ENCODE measurements around the gene CCNB2. TPM values are rescaled to one million over a fixed set of nuclear protein-coding genes. Genes with fewer than 3 reads are reported as not detected.

Gene CCNB2
- polyA plus RNA-seq = 10 to 100 TPM in 2 of 4 donors, 1 to 10 TPM in 2; 3.4 to 48.3 (median 14.4) TPM
- long read RNA-seq, donor 1 = 0 reads
- long read RNA-seq, donor 2, partial matches to known transcripts = 0 of 3 reads
- long read RNA-seq, donor 2, other reads (novel, unspliced or antisense) = 0 of 3 reads
- long read RNA-seq, donor 3, partial matches to known transcripts = 6 of 7 reads
- long read RNA-seq, donor 3, other reads (novel, unspliced or antisense) = 0 of 7 reads
- long read RNA-seq, donor 4 = 0 reads
- long read RNA-seq, donor 5, partial matches to known transcripts = 0 of 1 reads
- long read RNA-seq, donor 5, other reads (novel, unspliced or antisense) = 0 of 1 reads
- long read RNA-seq, donor 6, transcript CCNB2-201 (9 exons, 1,556 nt) = major isoform, 5 of 5 reads
- long read RNA-seq, donor 6, partial matches to known transcripts = 0 of 5 reads
- long read RNA-seq, donor 6, other reads (novel, unspliced or antisense) = 0 of 5 reads
- long read RNA-seq, donor 7, transcript CCNB2-201 (9 exons, 1,556 nt) = major isoform, 27 of 101 reads
- long read RNA-seq, donor 7, partial matches to known transcripts = 74 of 101 reads
- long read RNA-seq, donor 7, other reads (novel, unspliced or antisense) = 0 of 101 reads
- long read RNA-seq, donor 8 = 0 reads
- long read RNA-seq, donor 9 = 0 reads
- long read RNA-seq, donor 10, transcript CCNB2-201 (9 exons, 1,556 nt) = major isoform, 11 of 17 reads
- long read RNA-seq, donor 10, partial matches to known transcripts = 5 of 17 reads
- long read RNA-seq, donor 10, other reads (novel, unspliced or antisense) = 0 of 17 reads

DNA sequence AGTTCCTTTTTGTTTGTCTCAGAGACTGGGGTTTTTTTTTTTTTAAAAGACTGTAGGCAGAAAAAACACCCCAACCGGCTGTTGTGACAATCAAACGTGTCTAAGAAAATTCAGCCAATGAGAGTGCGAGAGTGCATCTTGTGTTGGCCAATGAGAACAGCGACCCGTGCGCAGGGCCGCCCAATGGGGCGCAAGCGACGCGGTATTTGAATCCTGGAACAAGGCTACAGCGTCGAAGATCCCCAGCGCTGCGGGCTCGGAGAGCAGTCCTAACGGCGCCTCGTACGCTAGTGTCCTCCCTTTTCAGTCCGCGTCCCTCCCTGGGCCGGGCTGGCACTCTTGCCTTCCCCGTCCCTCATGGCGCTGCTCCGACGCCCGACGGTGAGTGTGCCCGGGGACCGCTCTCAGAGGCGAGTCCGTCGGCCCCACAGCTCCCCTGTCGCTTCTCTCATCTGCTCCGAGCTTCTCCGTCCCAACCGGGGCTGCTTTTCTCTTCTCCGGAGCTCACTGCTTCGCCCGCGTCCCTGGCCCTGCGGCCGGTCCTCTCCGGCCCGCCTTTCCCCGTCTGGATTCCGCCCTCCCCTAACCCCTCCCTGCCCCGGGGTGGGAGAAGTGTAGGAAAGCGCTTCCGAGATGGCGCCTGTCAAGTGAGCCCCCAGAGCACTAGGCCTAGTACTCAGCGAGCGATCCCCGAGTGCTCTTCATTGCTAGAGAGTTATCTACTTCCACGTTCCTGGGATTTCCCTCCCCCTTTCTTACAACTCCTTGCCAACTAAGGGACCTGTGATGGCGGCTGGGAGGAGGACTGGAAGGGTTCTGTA, at the start of gene CCNB2:
CCNB2 (plus strand) TSS at position 235 of the 821 bp plus-strand sequence; CDS start at position 358, 123 bp downstream.
- Histone ChIP-seq H3K27me3 (ENCODE audit: control insufficient read depth in 3 of 3, insufficient read depth in 3 of 3, low read length in 3 of 3) (no peaks in the 10 kb centered on the region), H3K36me3 (ENCODE audit: control insufficient read depth in 3 of 3, insufficient read depth in 2 of 3, low read depth in 1 of 3, low read length in 3 of 3) (peaks cover 0 to 2% (median 0%) of the 10 kb centered on the region in 3 donors), H3K9me3 (ENCODE audit: control insufficient read depth in 2 of 2, insufficient read depth in 1 of 2, low read depth in 1 of 2, low read length in 1 of 2) (no peaks in the 10 kb centered on the region), H3K27ac (ENCODE audit: low read depth in 1 of 3, low read length in 2 of 3) (peak within 1 kb of the TSS; percentile 32 to 75 (median 64)), H3K4me3 (ENCODE audit: low read depth in 1 of 3, low read length in 3 of 3) (peak within 1 kb of the TSS; percentile 56 to 91 (median 77)), H3K4me1 (ENCODE audit: control insufficient read depth in 3 of 3, insufficient read depth in 2 of 3, low read depth in 1 of 3, low read length in 2 of 3) (no peaks in the 10 kb centered on the region)
- 0% methylated on average over 52 to 57 of the region's 57 CpGs for WGBS, 3 donors
- no peak for FAIRE-seq
- peak; percentile 93 to 95 for DNase-seq

DNA sequence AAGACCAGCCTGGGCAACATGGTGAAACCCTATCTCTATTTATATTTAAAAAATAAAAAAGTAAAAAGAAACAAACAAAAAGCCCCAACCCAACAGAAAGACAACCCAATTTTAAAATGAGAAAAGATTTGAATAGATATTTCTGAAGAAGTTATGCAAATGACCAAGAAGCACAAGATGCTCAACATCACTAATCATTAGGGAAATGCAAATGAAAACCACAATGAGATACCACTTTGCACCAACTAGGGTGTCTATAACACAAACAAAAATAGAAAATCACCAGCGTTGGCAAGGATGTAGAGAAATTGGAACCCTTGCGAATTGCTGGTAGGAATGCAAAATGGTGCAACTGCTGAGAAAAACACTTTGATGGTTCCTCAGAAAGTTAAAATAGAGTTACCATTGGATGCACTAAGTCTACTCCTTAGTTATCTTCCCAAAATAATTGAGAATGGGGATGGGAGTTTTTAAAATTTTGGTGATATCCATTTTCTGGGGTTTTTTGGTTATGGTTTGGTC, 45.8 kb upstream of the CCNB2 start:
- H3K4me1 ChIP-seq (ENCODE audit: control insufficient read depth in 3 of 3, insufficient read depth in 2 of 3, low read depth in 1 of 3, low read length in 2 of 3) = no peaks in the 10 kb centered on the region
- H3K27ac ChIP-seq (ENCODE audit: low read depth in 1 of 3, low read length in 2 of 3) = no peak overlapping the region
- WGBS, 3 donors = 92 to 95% (median 93%) methylated on average over 2 of the region's 2 CpGs
- H3K27me3 ChIP-seq (ENCODE audit: control insufficient read depth in 3 of 3, insufficient read depth in 3 of 3, low read length in 3 of 3) = no peaks in the 10 kb centered on the region
- no peak for DNase-seq
- H3K4me3 ChIP-seq (ENCODE audit: low read depth in 1 of 3, low read length in 3 of 3) = no peak overlapping the region
- peaks cover 9 to 21% (median 20%) of the 10 kb centered on the region in 3 donors for H3K36me3 ChIP-seq (ENCODE audit: control insufficient read depth in 3 of 3, insufficient read depth in 2 of 3, low read depth in 1 of 3, low read length in 3 of 3)
- FAIRE-seq = no peak
- no peaks in the 10 kb centered on the region for H3K9me3 ChIP-seq (ENCODE audit: control insufficient read depth in 2 of 2, insufficient read depth in 1 of 2, low read depth in 1 of 2, low read length in 1 of 2)

DNA sequence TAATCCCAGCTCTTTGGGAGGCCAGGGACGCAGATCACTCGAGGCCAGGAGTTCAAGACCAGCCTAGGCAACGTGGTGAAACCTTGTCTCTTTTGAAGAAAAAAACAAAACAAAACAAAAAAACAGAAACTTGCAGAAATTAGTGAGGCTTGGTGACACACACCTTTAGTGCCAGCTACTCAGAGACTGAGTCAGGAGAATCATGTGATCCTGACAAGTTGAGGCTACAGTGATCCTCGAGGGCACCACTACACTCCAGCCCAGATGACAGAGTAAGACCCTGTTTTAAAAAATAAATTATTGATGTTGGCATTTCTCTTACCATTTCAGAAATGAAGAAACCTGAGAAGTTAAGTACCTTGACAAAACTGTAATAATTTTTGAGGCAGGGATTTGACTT, 44.6 kb upstream of the CCNB2 start:
- Histone ChIP-seq H3K27me3 (ENCODE audit: control insufficient read depth in 3 of 3, insufficient read depth in 3 of 3, low read length in 3 of 3) (no peaks in the 10 kb centered on the region), H3K9me3 (ENCODE audit: control insufficient read depth in 2 of 2, insufficient read depth in 1 of 2, low read depth in 1 of 2, low read length in 1 of 2) (no peaks in the 10 kb centered on the region), H3K4me3 (ENCODE audit: low read depth in 1 of 3, low read length in 3 of 3) (no peak overlapping the region), H3K27ac (ENCODE audit: low read depth in 1 of 3, low read length in 2 of 3) (no peak overlapping the region), H3K36me3 (ENCODE audit: control insufficient read depth in 3 of 3, insufficient read depth in 2 of 3, low read depth in 1 of 3, low read length in 3 of 3) (peaks cover 11 to 23% (median 22%) of the 10 kb centered on the region in 3 donors), H3K4me1 (ENCODE audit: control insufficient read depth in 3 of 3, insufficient read depth in 2 of 3, low read depth in 1 of 3, low read length in 2 of 3) (no peaks in the 10 kb centered on the region)
- FAIRE-seq (no peak), DNase-seq (no peak)
- 88 to 96% (median 90%) methylated on average over 4 of the region's 4 CpGs for WGBS, 3 donors

DNA sequence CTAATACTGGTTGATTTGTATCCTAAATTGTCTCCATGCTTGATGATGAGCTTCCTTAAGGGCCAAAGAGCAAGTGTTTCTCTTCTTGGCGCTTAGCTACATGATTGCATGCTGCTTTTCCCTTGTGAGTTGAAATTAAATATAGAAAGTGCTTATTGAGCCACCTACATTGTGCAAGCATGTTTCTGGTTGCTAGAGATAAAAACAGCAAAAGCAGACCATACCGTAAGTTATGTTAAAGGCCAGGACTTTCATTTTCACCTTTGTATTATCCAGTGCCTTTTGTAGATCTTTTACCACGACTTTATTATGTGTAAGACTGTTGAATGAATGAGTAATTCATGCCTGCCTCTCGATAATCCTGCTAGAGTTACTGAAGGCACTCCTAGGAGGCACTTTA, 41.9 kb upstream of the CCNB2 start:
- FAIRE-seq (no peak), DNase-seq (no peak)
- no peak overlapping the region for H3K27ac ChIP-seq (ENCODE audit: low read depth in 1 of 3, low read length in 2 of 3)
- no peaks in the 10 kb centered on the region for H3K9me3 ChIP-seq (ENCODE audit: control insufficient read depth in 2 of 2, insufficient read depth in 1 of 2, low read depth in 1 of 2, low read length in 1 of 2)
- peaks cover 7 to 32% (median 28%) of the 10 kb centered on the region in 3 donors for H3K36me3 ChIP-seq (ENCODE audit: control insufficient read depth in 3 of 3, insufficient read depth in 2 of 3, low read depth in 1 of 3, low read length in 3 of 3)
- H3K27me3 ChIP-seq (ENCODE audit: control insufficient read depth in 3 of 3, insufficient read depth in 3 of 3, low read length in 3 of 3) = no peaks in the 10 kb centered on the region
- 72 to 81% (median 75%) methylated on average over 4 of the region's 4 CpGs for WGBS, 3 donors
- no peak overlapping the region for H3K4me3 ChIP-seq (ENCODE audit: low read depth in 1 of 3, low read length in 3 of 3)
- no peaks in the 10 kb centered on the region for H3K4me1 ChIP-seq (ENCODE audit: control insufficient read depth in 3 of 3, insufficient read depth in 2 of 3, low read depth in 1 of 3, low read length in 2 of 3)

DNA sequence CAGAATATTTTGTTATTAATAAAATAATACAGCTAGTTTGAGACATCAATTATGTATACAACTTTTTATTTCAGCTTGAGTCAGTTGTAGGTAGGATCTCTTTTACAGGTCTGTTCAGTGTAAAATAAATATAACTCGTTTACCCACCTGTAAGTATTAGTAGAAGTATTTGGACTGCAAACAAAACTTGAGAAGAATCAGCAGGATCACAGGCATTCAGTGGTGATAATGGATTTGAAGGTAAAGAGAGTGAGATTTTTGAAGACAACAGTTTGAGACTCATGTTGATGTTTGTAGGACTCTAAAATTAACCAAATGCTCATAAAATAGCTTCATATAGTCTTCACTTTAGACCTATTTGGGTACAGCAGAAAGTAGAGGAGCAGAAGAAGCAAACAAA, 35.5 kb upstream of the CCNB2 start:
- DNase-seq (no peak), FAIRE-seq (no peak)
- peaks cover 0 to 9% of the 10 kb centered on the region in 2 donors for H3K9me3 ChIP-seq (ENCODE audit: control insufficient read depth in 2 of 2, insufficient read depth in 1 of 2, low read depth in 1 of 2, low read length in 1 of 2)
- no peak overlapping the region for H3K4me3 ChIP-seq (ENCODE audit: low read depth in 1 of 3, low read length in 3 of 3)
- H3K4me1 ChIP-seq (ENCODE audit: control insufficient read depth in 3 of 3, insufficient read depth in 2 of 3, low read depth in 1 of 3, low read length in 2 of 3) = no peaks in the 10 kb centered on the region
- H3K36me3 ChIP-seq (ENCODE audit: control insufficient read depth in 3 of 3, insufficient read depth in 2 of 3, low read depth in 1 of 3, low read length in 3 of 3) = peaks cover 5 to 37% (median 20%) of the 10 kb centered on the region in 3 donors
- 51 to 80% (median 71%) methylated on average over 1 of the region's 1 CpG for WGBS, 3 donors
- no peaks in the 10 kb centered on the region for H3K27me3 ChIP-seq (ENCODE audit: control insufficient read depth in 3 of 3, insufficient read depth in 3 of 3, low read length in 3 of 3)
- no peak overlapping the region for H3K27ac ChIP-seq (ENCODE audit: low read depth in 1 of 3, low read length in 2 of 3)

DNA sequence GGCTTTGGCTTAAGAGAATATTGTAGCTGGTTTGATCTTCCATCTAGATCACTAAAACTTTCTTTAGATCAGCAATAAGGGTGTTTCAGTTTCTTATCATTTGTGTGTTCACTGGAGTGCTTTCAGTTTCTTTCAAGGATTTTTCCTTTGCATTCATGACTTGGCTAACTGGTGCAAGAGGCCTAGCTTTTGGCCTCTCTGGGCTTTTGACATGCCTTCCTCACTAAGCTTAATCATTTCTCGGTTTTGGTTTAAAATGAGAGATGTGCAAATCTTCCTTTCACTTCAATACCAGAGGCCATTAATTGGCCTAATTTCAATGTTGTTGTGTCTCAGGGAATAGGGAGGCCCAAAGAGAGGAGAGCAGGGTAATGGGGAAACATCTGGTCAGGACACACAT, 30.3 kb upstream of the CCNB2 start:
- Histone ChIP-seq H3K4me3 (ENCODE audit: low read depth in 1 of 3, low read length in 3 of 3) (no peak overlapping the region), H3K27ac (ENCODE audit: low read depth in 1 of 3, low read length in 2 of 3) (no peak overlapping the region), H3K36me3 (ENCODE audit: control insufficient read depth in 3 of 3, insufficient read depth in 2 of 3, low read depth in 1 of 3, low read length in 3 of 3) (peaks cover 4 to 17% (median 5%) of the 10 kb centered on the region in 3 donors), H3K9me3 (ENCODE audit: control insufficient read depth in 2 of 2, insufficient read depth in 1 of 2, low read depth in 1 of 2, low read length in 1 of 2) (peaks cover 0 to 9% of the 10 kb centered on the region in 2 donors), H3K4me1 (ENCODE audit: control insufficient read depth in 3 of 3, insufficient read depth in 2 of 3, low read depth in 1 of 3, low read length in 2 of 3) (no peaks in the 10 kb centered on the region), H3K27me3 (ENCODE audit: control insufficient read depth in 3 of 3, insufficient read depth in 3 of 3, low read length in 3 of 3) (no peaks in the 10 kb centered on the region)
- FAIRE-seq (no peak), DNase-seq (no peak)
- 85 to 91% (median 88%) methylated on average over 1 of the region's 1 CpG for WGBS, 3 donors

DNA sequence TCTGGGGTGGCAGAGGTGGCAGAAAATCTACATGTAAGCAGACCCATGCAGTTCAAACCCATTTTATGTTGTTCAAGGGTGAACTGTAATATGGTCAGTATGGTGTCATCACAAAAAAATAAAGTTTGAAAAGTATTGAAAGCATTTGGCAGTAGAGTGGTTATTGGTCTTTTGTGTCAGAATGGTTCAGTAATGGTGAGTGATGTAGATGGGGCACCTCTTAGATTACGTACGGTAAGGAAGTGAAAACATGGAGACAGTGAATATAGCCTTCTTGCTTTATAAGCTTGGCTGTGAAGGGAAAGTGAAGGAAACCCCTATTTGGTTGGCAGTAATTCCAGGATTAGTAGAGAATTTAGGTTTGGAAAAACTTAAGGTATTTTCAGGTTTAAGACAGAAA, 17.2 kb upstream of the CCNB2 start:
- H3K9me3 ChIP-seq (ENCODE audit: control insufficient read depth in 2 of 2, insufficient read depth in 1 of 2, low read depth in 1 of 2, low read length in 1 of 2) = no peaks in the 10 kb centered on the region
- H3K27ac ChIP-seq (ENCODE audit: low read depth in 1 of 3, low read length in 2 of 3) = no peak overlapping the region
- no peak overlapping the region for H3K4me3 ChIP-seq (ENCODE audit: low read depth in 1 of 3, low read length in 3 of 3)
- no peak for DNase-seq
- H3K4me1 ChIP-seq (ENCODE audit: control insufficient read depth in 3 of 3, insufficient read depth in 2 of 3, low read depth in 1 of 3, low read length in 2 of 3) = no peaks in the 10 kb centered on the region
- H3K36me3 ChIP-seq (ENCODE audit: control insufficient read depth in 3 of 3, insufficient read depth in 2 of 3, low read depth in 1 of 3, low read length in 3 of 3) = peaks cover 14 to 21% (median 15%) of the 10 kb centered on the region in 3 donors
- FAIRE-seq = no peak
- no peaks in the 10 kb centered on the region for H3K27me3 ChIP-seq (ENCODE audit: control insufficient read depth in 3 of 3, insufficient read depth in 3 of 3, low read length in 3 of 3)
- 94 to 98% (median 95%) methylated on average over 2 of the region's 2 CpGs for WGBS, 3 donors

DNA sequence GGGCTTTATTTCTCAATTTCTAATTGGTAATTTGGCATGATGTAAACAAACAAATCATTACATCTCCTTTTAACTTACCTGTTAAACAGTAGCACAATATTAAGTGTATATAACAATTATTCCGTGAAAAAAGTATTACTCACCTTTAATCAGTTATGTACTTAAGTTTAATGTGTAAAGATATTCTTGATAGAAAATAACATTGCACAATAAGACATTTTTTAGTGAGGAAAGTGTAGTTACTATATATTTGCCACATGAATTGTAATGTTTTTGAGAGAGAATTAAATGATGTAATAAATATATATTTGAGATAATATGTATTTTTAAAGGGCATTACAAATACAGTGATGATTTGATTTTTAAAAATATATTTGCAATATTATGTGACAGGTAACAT, 10.9 kb upstream of the CCNB2 start:
- no peaks in the 10 kb centered on the region for H3K4me1 ChIP-seq (ENCODE audit: control insufficient read depth in 3 of 3, insufficient read depth in 2 of 3, low read depth in 1 of 3, low read length in 2 of 3)
- H3K27me3 ChIP-seq (ENCODE audit: control insufficient read depth in 3 of 3, insufficient read depth in 3 of 3, low read length in 3 of 3) = no peaks in the 10 kb centered on the region
- FAIRE-seq = peak; percentile 80
- no peaks in the 10 kb centered on the region for H3K9me3 ChIP-seq (ENCODE audit: control insufficient read depth in 2 of 2, insufficient read depth in 1 of 2, low read depth in 1 of 2, low read length in 1 of 2)
- no peak overlapping the region for H3K27ac ChIP-seq (ENCODE audit: low read depth in 1 of 3, low read length in 2 of 3)
- H3K36me3 ChIP-seq (ENCODE audit: control insufficient read depth in 3 of 3, insufficient read depth in 2 of 3, low read depth in 1 of 3, low read length in 3 of 3) = peaks cover 11 to 24% (median 15%) of the 10 kb centered on the region in 3 donors
- H3K4me3 ChIP-seq (ENCODE audit: low read depth in 1 of 3, low read length in 3 of 3) = no peak overlapping the region
- 87 to 96% (median 88%) methylated on average over 1 of the region's 1 CpG for WGBS, 3 donors
- no peak for DNase-seq

All from small intestine (tissue), 16 donors.